C4-2B (cell line): Measurements from ENCODE around the gene DNAH8.

ENCODE experiments used
- ZFX ChIP-seq: fragments of 450-650 bp; IDR thresholded peaks from 2 replicates; pipeline ENCODE4 v1.6.1; 2017
- TF ChIP-seq, protein P1 (sequence below): fragments of 450-650 bp; conservative IDR thresholded peaks from 2 replicates; pipeline ENCODE4 v1.5.1; 2017; ENCODE audit warnings: mild to moderate bottlenecking

DNA sequence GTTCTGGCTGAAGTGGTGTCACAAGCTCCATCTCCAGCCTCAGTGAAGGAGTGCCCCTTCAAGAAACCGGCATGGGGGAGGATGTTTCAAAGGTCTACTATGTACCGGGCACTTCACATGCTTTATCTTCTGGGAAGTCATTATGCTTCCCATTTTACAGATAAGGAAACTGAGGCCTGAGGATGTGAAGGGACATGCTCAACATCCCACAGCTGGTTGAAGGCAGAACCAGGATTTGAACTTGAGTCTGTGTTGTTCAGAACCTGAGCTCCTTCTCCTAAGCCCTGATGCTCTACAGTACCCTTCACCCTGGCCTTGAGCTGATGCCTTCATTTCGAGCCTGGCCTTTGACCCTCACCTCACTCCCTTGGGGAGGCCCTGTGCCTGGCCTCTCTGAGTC, 346.5 kb downstream of the DNAH8 start:
- TF ChIP-seq, protein P1, sequence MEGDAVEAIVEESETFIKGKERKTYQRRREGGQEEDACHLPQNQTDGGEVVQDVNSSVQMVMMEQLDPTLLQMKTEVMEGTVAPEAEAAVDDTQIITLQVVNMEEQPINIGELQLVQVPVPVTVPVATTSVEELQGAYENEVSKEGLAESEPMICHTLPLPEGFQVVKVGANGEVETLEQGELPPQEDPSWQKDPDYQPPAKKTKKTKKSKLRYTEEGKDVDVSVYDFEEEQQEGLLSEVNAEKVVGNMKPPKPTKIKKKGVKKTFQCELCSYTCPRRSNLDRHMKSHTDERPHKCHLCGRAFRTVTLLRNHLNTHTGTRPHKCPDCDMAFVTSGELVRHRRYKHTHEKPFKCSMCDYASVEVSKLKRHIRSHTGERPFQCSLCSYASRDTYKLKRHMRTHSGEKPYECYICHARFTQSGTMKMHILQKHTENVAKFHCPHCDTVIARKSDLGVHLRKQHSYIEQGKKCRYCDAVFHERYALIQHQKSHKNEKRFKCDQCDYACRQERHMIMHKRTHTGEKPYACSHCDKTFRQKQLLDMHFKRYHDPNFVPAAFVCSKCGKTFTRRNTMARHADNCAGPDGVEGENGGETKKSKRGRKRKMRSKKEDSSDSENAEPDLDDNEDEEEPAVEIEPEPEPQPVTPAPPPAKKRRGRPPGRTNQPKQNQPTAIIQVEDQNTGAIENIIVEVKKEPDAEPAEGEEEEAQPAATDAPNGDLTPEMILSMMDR: no peak
- TF ChIP-seq ZFX: no peak
